BLaER1 treated with 17β-estradiol and CSF1 and Interleukin-3, amounts not matched to agents 10 nM and 100 nM (cell line): ENCODE results near the gene NTM.

Source experiments
- H3K27ac ChIP-seq, 11 experiments: shearing (Covaris generic); formaldehyde crosslinking; 2 replicates each; pipeline ENCODE4 v1.8.1; 2022
- H3K27me3 ChIP-seq, 11 experiments: shearing (Covaris generic); formaldehyde crosslinking; 2 replicates each; pipeline ENCODE4 v1.8.1; 2022
- H3K36me3 ChIP-seq, 11 experiments: shearing (Covaris generic); formaldehyde crosslinking; 2 replicates each; pipeline ENCODE4 v1.8.1; 2022
- H3K4me1 ChIP-seq, 10 experiments: shearing (Covaris generic); formaldehyde crosslinking; 2 replicates each; pipeline ENCODE4 v1.8.1; 2022
- H3K4me2 ChIP-seq, 11 experiments: shearing (Covaris generic); formaldehyde crosslinking; 2 replicates each; pipeline ENCODE4 v1.8.1; 2022
- H3K4me3 ChIP-seq, 10 experiments: shearing (Covaris generic); formaldehyde crosslinking; 2 replicates each; pipeline ENCODE4 v1.8.1; 2022
- H3K9ac ChIP-seq, 11 experiments: shearing (Covaris generic); formaldehyde crosslinking; 2 replicates each; pipeline ENCODE4 v1.8.1; 2022
- H3K9me3 ChIP-seq, 11 experiments: shearing (Covaris generic); formaldehyde crosslinking; replicated peaks in 1 of 11; 2 replicates each; pipeline ENCODE4 v1.8.1; 2022
- H4K20me1 ChIP-seq, 11 experiments: shearing (Covaris generic); formaldehyde crosslinking; 2 replicates each; pipeline ENCODE4 v1.8.1; 2022
- Cebpa-rat ChIP-seq, 11 experiments: shearing (Covaris generic); IDR thresholded peaks; 2 replicates each; pipeline ENCODE4 v1.8.1; 2022

The NTM gene

GRCh38 chr11:132202621-132203020 lies 832.2 kb downstream of the NTM start:
- Histone ChIP-seq H3K4me3 (no peak overlapping the region), H3K9ac (no peak overlapping the region)

GRCh38 chr11:132205006-132205405 lies 834.6 kb downstream of the NTM start:
- no peaks in the 10 kb centered on the region for H3K4me1 ChIP-seq
- no peak overlapping the region for H3K4me3 ChIP-seq
- H3K27me3 ChIP-seq = no peaks in the 10 kb centered on the region
- no peak overlapping the region for H3K4me2 ChIP-seq
- no peaks in the 10 kb centered on the region for H4K20me1 ChIP-seq
- no peak overlapping the region for H3K27ac ChIP-seq
- peaks cover 0 to 11% (median 6%) of the 10 kb centered on the region in 11 experiments; a peak in 12 of 22 replicates for H3K9me3 ChIP-seq
- H3K9ac ChIP-seq = no peak overlapping the region
- TF ChIP-seq Cebpa-rat (IDR thresholded peaks at IDR 0.05) = no peak
- H3K36me3 ChIP-seq = no peaks in the 10 kb centered on the region

More at GRCh38 chr11:132202621-132203020, 832.2 kb downstream of the NTM start:
- no peak overlapping the region for H3K27ac ChIP-seq
- H3K27me3 ChIP-seq = no peaks in the 10 kb centered on the region
- H3K4me2 ChIP-seq = no peak overlapping the region
- peaks cover 0 to 11% (median 6%) of the 10 kb centered on the region in 11 experiments; a peak in 12 of 22 replicates for H3K9me3 ChIP-seq
- no peaks in the 10 kb centered on the region for H4K20me1 ChIP-seq
- TF ChIP-seq Cebpa-rat (IDR thresholded peaks at IDR 0.05) = no peak
- no peaks in the 10 kb centered on the region for H3K36me3 ChIP-seq
- no peaks in the 10 kb centered on the region for H3K4me1 ChIP-seq

DNA sequence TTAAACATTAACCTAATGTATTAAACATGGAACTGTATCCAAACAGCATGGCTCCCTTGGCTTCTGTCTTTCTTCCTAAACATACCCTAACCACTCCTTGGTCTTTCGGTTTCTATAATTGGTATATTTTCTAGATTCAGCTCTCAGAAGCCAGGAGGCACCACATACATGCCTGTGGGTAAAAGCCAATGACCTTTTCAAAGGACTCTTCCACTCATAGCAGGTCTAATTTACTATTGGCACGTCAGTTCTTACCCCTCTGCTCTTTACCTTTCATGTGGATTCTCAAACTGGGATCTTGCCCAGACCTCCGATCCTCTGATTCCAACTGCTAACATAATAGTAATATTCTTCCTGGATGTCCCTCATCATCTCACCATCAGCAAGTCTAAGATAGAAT lies 835.1 kb downstream of the NTM start:
- H3K9me3 ChIP-seq = peaks cover 0 to 11% (median 6%) of the 10 kb centered on the region in 11 experiments; a peak in 12 of 22 replicates
- H3K27ac ChIP-seq = no peak overlapping the region
- no peaks in the 10 kb centered on the region for H3K27me3 ChIP-seq
- H3K9ac ChIP-seq = no peak overlapping the region
- no peaks in the 10 kb centered on the region for H3K4me1 ChIP-seq
- no peaks in the 10 kb centered on the region for H3K36me3 ChIP-seq
- no peak overlapping the region for H3K4me2 ChIP-seq
- no peak for TF ChIP-seq Cebpa-rat (IDR thresholded peaks at IDR 0.05)
- no peaks in the 10 kb centered on the region for H4K20me1 ChIP-seq
- H3K4me3 ChIP-seq = no peak overlapping the region

GRCh38 chr11:132206993-132207392 lies 836.6 kb downstream of the NTM start:
- Histone ChIP-seq H3K36me3 (no peaks in the 10 kb centered on the region), H3K9ac (no peak overlapping the region), H3K27ac (no peak overlapping the region), H3K27me3 (no peaks in the 10 kb centered on the region), H3K4me3 (no peak overlapping the region), H4K20me1 (no peaks in the 10 kb centered on the region; a peak in 1 of 22 replicates), H3K4me1 (no peaks in the 10 kb centered on the region), H3K9me3 (peaks cover 0 to 11% (median 6%) of the 10 kb centered on the region in 11 experiments; a peak in 12 of 22 replicates), H3K4me2 (no peak overlapping the region)
- no peak for TF ChIP-seq Cebpa-rat (IDR thresholded peaks at IDR 0.05)

GRCh38 chr11:132208477-132209055 lies 838.2 kb downstream of the NTM start:
- TF ChIP-seq Cebpa-rat (IDR thresholded peaks at IDR 0.05) = no peak
- Histone ChIP-seq H4K20me1 (no peaks in the 10 kb centered on the region; a peak in 1 of 22 replicates), H3K36me3 (no peaks in the 10 kb centered on the region), H3K9me3 (peaks cover 0 to 11% (median 6%) of the 10 kb centered on the region in 11 experiments; a peak in 12 of 22 replicates), H3K27ac (no peak overlapping the region), H3K4me2 (no peak overlapping the region), H3K27me3 (no peaks in the 10 kb centered on the region), H3K4me1 (no peaks in the 10 kb centered on the region), H3K9ac (no peak overlapping the region), H3K4me3 (no peak overlapping the region)

GRCh38 chr11:132211479-132211878 lies 841.1 kb downstream of the NTM start:
- Histone ChIP-seq H3K9me3 (peaks cover 0 to 11% (median 6%) of the 10 kb centered on the region in 11 experiments; a peak in 12 of 22 replicates), H3K27me3 (no peaks in the 10 kb centered on the region), H3K9ac (no peak overlapping the region), H3K4me2 (no peak overlapping the region), H4K20me1 (no peaks in the 10 kb centered on the region; a peak in 1 of 22 replicates), H3K36me3 (no peaks in the 10 kb centered on the region), H3K4me1 (no peaks in the 10 kb centered on the region), H3K27ac (no peak overlapping the region), H3K4me3 (no peak overlapping the region)
- TF ChIP-seq Cebpa-rat (IDR thresholded peaks at IDR 0.05) = no peak

DNA sequence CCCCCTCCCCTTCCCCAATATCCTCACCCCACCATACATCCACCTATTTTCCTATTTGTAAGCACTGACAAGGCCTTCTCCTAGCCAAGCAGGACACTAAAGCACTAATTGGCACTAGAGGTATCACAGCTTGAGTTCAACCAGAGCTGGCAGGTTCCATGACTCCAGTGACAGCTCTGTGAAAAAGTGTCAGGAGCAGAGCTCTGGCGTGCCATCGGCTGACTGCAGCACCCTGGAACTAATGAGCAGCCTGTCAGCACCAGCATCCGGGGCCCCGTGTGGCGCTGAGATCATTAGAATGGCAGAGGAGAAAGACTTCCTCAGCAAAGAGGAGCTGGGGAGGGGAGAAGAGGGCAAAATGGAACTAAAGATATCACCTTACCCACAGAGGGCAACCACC lies 847.4 kb downstream of the NTM start:
- Histone ChIP-seq H3K36me3 (no peaks in the 10 kb centered on the region), H3K27ac (no peak overlapping the region), H3K4me1 (peaks cover 0 to 6% (median 0%) of the 10 kb centered on the region in 10 experiments; a peak in 2 of 20 replicates), H3K9me3 (no peaks in the 10 kb centered on the region), H3K4me3 (no peak overlapping the region), H4K20me1 (no peaks in the 10 kb centered on the region), H3K4me2 (no peak overlapping the region), H3K27me3 (no peaks in the 10 kb centered on the region), H3K9ac (no peak overlapping the region)
- TF ChIP-seq Cebpa-rat (IDR thresholded peaks at IDR 0.05) = no peak

DNA sequence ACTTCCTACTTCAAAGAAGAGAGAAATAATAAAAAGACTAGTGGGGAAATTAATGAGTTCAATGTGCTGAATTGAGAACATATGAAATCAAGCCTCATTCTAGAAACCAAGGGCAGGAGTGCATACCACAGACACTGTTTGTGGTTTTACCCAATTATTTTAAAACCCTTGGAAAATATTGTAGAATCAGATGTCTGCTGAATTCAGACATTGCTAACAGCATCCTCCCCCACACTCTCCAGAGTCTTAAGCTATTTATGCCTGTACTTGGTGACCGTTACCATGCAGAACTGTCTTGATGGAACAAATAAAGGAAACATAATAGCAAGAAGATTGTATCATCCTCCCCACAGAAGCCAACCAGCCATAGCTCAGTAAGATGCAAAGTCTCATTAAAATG lies 850.1 kb downstream of the NTM start:
- Histone ChIP-seq H4K20me1 (no peaks in the 10 kb centered on the region), H3K36me3 (no peaks in the 10 kb centered on the region), H3K9me3 (no peaks in the 10 kb centered on the region; a peak in 1 of 22 replicates), H3K27me3 (no peaks in the 10 kb centered on the region), H3K4me3 (no peak overlapping the region), H3K4me2 (peak overlapping the region in 2 of 11 experiments; percentile 2 to 18; a peak in 2 of 22 replicates), H3K4me1 (peaks cover 0 to 6% (median 0%) of the 10 kb centered on the region in 10 experiments; a peak in 2 of 20 replicates), H3K27ac (no peak overlapping the region), H3K9ac (no peak overlapping the region)
- TF ChIP-seq Cebpa-rat (IDR thresholded peaks at IDR 0.05) = no peak

GRCh38 chr11:132222345-132222744 lies 851.9 kb downstream of the NTM start:
- Histone ChIP-seq H3K9ac (no peak overlapping the region), H4K20me1 (no peaks in the 10 kb centered on the region), H3K4me1 (peaks cover 0 to 6% (median 0%) of the 10 kb centered on the region in 10 experiments; a peak in 2 of 20 replicates), H3K4me3 (no peak overlapping the region), H3K36me3 (no peaks in the 10 kb centered on the region), H3K9me3 (no peaks in the 10 kb centered on the region; a peak in 1 of 22 replicates), H3K27ac (no peak overlapping the region), H3K4me2 (no peak overlapping the region), H3K27me3 (no peaks in the 10 kb centered on the region)
- TF ChIP-seq Cebpa-rat (IDR thresholded peaks at IDR 0.05) = no peak

- H4K20me1 ChIP-seq = no peaks in the 10 kb centered on the region
- no peak overlapping the region for H3K4me3 ChIP-seq
- H3K4me2 ChIP-seq = no peak overlapping the region
- H3K4me1 ChIP-seq = no peaks in the 10 kb centered on the region
- no peaks in the 10 kb centered on the region; a peak in 1 of 22 replicates for H3K9me3 ChIP-seq
- no peak for TF ChIP-seq Cebpa-rat (IDR thresholded peaks at IDR 0.05)
- H3K9ac ChIP-seq = no peak overlapping the region
- no peaks in the 10 kb centered on the region for H3K27me3 ChIP-seq
- H3K27ac ChIP-seq = no peak overlapping the region
- H3K36me3 ChIP-seq = no peaks in the 10 kb centered on the region
Observed at GRCh38 chr11:132226522-132226921, 856.1 kb downstream of the NTM start.
